IMR-90 (cell line): ENCODE results near the gene SAMD7. TPM values are rescaled to one million over a fixed set of nuclear protein-coding genes. Genes with fewer than 3 reads are reported as not detected.
A peak's percentile ranks its signal among the peaks of the same experiment; 100 is the strongest.

Experiments
- ATAC-seq: fragments of 200-7000 bp; cut with Tn5 transposase; 2 replicates; pipeline ENCODE4 v1.9.1; 2020; ENCODE audit warnings: low read depth, mild to moderate bottlenecking, moderate library complexity
- BruUV-seq: library from RNA; stranded (reverse); fragments of 400-500 nt; replicated peaks from 2 replicates; lab custom pipeline; 2021; lab: Mats Ljungman, UMichigan
- CTCF ChIA-PET: fragments of 300-600 bp; formaldehyde crosslinking; extraction: SDS; loops from one replicate; lab custom pipeline; 2021; ENCODE audit warnings: antibody characterized with exemption; lab: Yijun Ruan, JAX
- POLR2A ChIA-PET: fragments of 300-600 bp; sonication (Branson Sonifier 250); formaldehyde crosslinking; loops from one replicate; lab custom pipeline; 2022; ENCODE audit warnings: antibody characterized with exemption; ENCODE audit not compliant: unreplicated experiment; lab: Charles Lee
- DNase-seq: peaks from one replicate; pipeline ENCODE4 v3.0.0; 2013
- H2AFZ ChIP-seq: replicated peaks from 2 replicates; pipeline ENCODE3; 2013; ENCODE audit warnings: low read length, mild to moderate bottlenecking; ENCODE audit not compliant: poor library complexity
- H2AK5ac ChIP-seq: 2 replicates; pipeline ENCODE4 v1.6.1; 2013; ENCODE audit warnings: low read depth, low read length, inconsistent platforms
- H2AK9ac ChIP-seq: replicated peaks from 2 replicates; pipeline ENCODE3; 2013; ENCODE audit warnings: mild to moderate bottlenecking, low read depth, low read length, moderate library complexity; ENCODE audit not compliant: poor library complexity
- H2BK120ac ChIP-seq: 2 replicates; pipeline ENCODE4 v1.6.1; 2013; ENCODE audit warnings: low read depth, low read length, inconsistent platforms
- H2BK15ac ChIP-seq: 3 replicates; pipeline ENCODE4 v1.6.1; 2013; ENCODE audit warnings: low read depth, low read length, inconsistent platforms
- H2BK20ac ChIP-seq: 2 replicates; pipeline ENCODE4 v1.6.1; 2013; ENCODE audit warnings: low read depth, mild to moderate bottlenecking, inconsistent platforms, low read length, moderate library complexity
- H2BK5ac ChIP-seq: 2 replicates; pipeline ENCODE4 v1.6.1; 2013; ENCODE audit warnings: mild to moderate bottlenecking, low read depth, low read length, inconsistent platforms; ENCODE audit not compliant: poor library complexity, severe bottlenecking
- H3K14ac ChIP-seq: replicated peaks from 2 replicates; pipeline ENCODE4 v1.6.1; 2013; ENCODE audit warnings: low read depth, low read length, inconsistent platforms
- H3K18ac ChIP-seq: 2 replicates; pipeline ENCODE4 v1.6.1; 2013; ENCODE audit warnings: low read depth, low read length, control low read depth
- H3K23ac ChIP-seq: 2 replicates; pipeline ENCODE4 v1.6.1; 2013; ENCODE audit warnings: low read depth, low read length, inconsistent platforms
- H3K27ac ChIP-seq: 2 replicates; pipeline ENCODE4 v1.5.1; 2013; ENCODE audit warnings: mild to moderate bottlenecking, control low read depth, low read length; ENCODE audit not compliant: insufficient read depth
- H3K27me3 ChIP-seq: 2 replicates; pipeline ENCODE4 v1.6.1; 2013; ENCODE audit warnings: low read length; ENCODE audit not compliant: control insufficient read depth, insufficient read depth
- H3K36me3 ChIP-seq: 2 replicates; pipeline ENCODE4 v1.6.1; 2013; ENCODE audit warnings: low read length, mixed read lengths; ENCODE audit not compliant: control insufficient read depth, insufficient read depth
- H3K4ac ChIP-seq: 2 replicates; pipeline ENCODE4 v1.6.1; 2013; ENCODE audit warnings: low read depth, low read length, inconsistent platforms
- H3K4me1 ChIP-seq: 2 replicates; pipeline ENCODE4 v1.6.1; 2013; ENCODE audit warnings: low read length, mixed read lengths; ENCODE audit not compliant: control insufficient read depth, insufficient read depth
- H3K4me2 ChIP-seq: 2 replicates; pipeline ENCODE4 v1.6.1; 2013; ENCODE audit warnings: low read depth, mild to moderate bottlenecking, control low read depth, low read length, moderate library complexity
- H3K4me3 ChIP-seq: 2 replicates; pipeline ENCODE4 v1.5.1; 2013; ENCODE audit warnings: low read depth, mild to moderate bottlenecking, control low read depth, low read length, moderate library complexity; ENCODE audit not compliant: insufficient read depth
- H3K56ac ChIP-seq: 2 replicates; pipeline ENCODE4 v1.6.1; 2013; ENCODE audit warnings: low read length, inconsistent platforms; ENCODE audit not compliant: insufficient read depth; ENCODE audit errors: extremely low read depth
- H3K79me1 ChIP-seq, 2 experiments: 2 replicates each; pipeline ENCODE4 v1.6.1; 2013; ENCODE audit warnings: low read length in 2 of 2, inconsistent platforms in 1 of 2, low read depth in 1 of 2
- H3K9ac ChIP-seq: 2 replicates; pipeline ENCODE4 v1.6.1; 2013; ENCODE audit warnings: low read depth, low read length, control low read depth
- H3K9me1 ChIP-seq: 2 replicates; pipeline ENCODE4 v1.6.1; 2013; ENCODE audit warnings: low read length, inconsistent platforms; ENCODE audit not compliant: insufficient read depth
- H3K9me3 ChIP-seq: 2 replicates; pipeline ENCODE4 v1.6.1; 2013; ENCODE audit warnings: low read length; ENCODE audit not compliant: control insufficient read depth, insufficient read depth
- H4K20me1 ChIP-seq: 2 replicates; pipeline ENCODE4 v1.6.1; 2013; ENCODE audit warnings: low read length, inconsistent platforms; ENCODE audit not compliant: insufficient read depth
- H4K5ac ChIP-seq: 2 replicates; pipeline ENCODE4 v1.6.1; 2013; ENCODE audit warnings: mild to moderate bottlenecking, low read depth, low read length, control low read depth
- H4K8ac ChIP-seq, 2 experiments: 2 replicates each; pipeline ENCODE4 v1.6.1; 2013; ENCODE audit warnings: low read depth in 2 of 2, low read length in 2 of 2, control low read depth in 1 of 2, inconsistent platforms in 1 of 2
- H4K91ac ChIP-seq: 2 replicates; pipeline ENCODE4 v1.6.1; 2013; ENCODE audit warnings: low read depth, low read length, inconsistent platforms; ENCODE audit not compliant: insufficient read depth
- CEBPB ChIP-seq: IDR thresholded peaks from 2 replicates; pipeline ENCODE4 v1.6.1; 2012; ENCODE audit warnings: low read depth, low read length, improper control_type of control experiment
- CHD1 ChIP-seq: IDR thresholded peaks from 2 replicates; pipeline ENCODE4 v1.6.1; 2012; ENCODE audit warnings: low read depth, low read length, improper control_type of control experiment
- CTCF ChIP-seq: conservative IDR thresholded peaks from 2 replicates; pipeline ENCODE4 v1.5.1; 2012; ENCODE audit warnings: mild to moderate bottlenecking, low read depth, low read length, improper control_type of control experiment
- ELK1 ChIP-seq: fragments of 150-350 bp; IDR thresholded peaks from 2 replicates; pipeline ENCODE4 v1.6.1; 2016; ENCODE audit warnings: low read depth, mild to moderate bottlenecking, low read length, moderate library complexity, borderline replicate concordance
- FOS ChIP-seq: fragments of 150-350 bp; IDR thresholded peaks from 2 replicates; pipeline ENCODE4 v1.6.1; 2016; ENCODE audit warnings: low read depth, low read length
- MAFK ChIP-seq: IDR thresholded peaks from 2 replicates; pipeline ENCODE4 v1.6.1; 2012; ENCODE audit warnings: low read depth, low read length, improper control_type of control experiment
- MAZ ChIP-seq: IDR thresholded peaks from 2 replicates; pipeline ENCODE4 v1.6.1; 2012; ENCODE audit warnings: low read depth, mild to moderate bottlenecking, low read length, improper control_type of control experiment, moderate library complexity, borderline replicate concordance
- NFE2L2 ChIP-seq: fragments of 150-350 bp; IDR thresholded peaks from 2 replicates; pipeline ENCODE4 v1.6.1; 2016; ENCODE audit warnings: low read depth, mild to moderate bottlenecking, low read length
- POLR2A ChIP-seq: IDR thresholded peaks from 2 replicates; pipeline ENCODE4 v1.6.1; 2012; ENCODE audit warnings: mild to moderate bottlenecking, low read depth, low read length
- RCOR1 ChIP-seq: IDR thresholded peaks from 2 replicates; pipeline ENCODE4 v1.6.1; 2012; ENCODE audit warnings: mild to moderate bottlenecking, low read length, improper control_type of control experiment; ENCODE audit not compliant: insufficient replicate concordance
- RFX5 ChIP-seq: IDR thresholded peaks from 2 replicates; pipeline ENCODE4 v1.8.0; 2012; ENCODE audit warnings: low read depth, mild to moderate bottlenecking, low read length, moderate library complexity
- SMC3 ChIP-seq: fragments of 150-350 bp; IDR thresholded peaks from 2 replicates; pipeline ENCODE4 v1.6.1; 2016; ENCODE audit warnings: low read depth, mild to moderate bottlenecking, antibody characterized with exemption, low read length, moderate library complexity
- USF2 ChIP-seq: fragments of 150-350 bp; IDR thresholded peaks from 2 replicates; pipeline ENCODE4 v1.6.1; 2017; ENCODE audit warnings: mild to moderate bottlenecking, antibody characterized with exemption, low read length, low read depth
- WGBS, 2 experiments: methylation state at CpG; one replicate each; pipeline versions ENCODE4 v1.1.5 to v1.1.7; 2013; ENCODE audit warnings: missing lambda C conversion rate in 2 of 2; ENCODE audit not compliant: insufficient read length in 1 of 2; ENCODE audit errors: extremely low coverage in 2 of 2; 5-methylcytosine and 5-hydroxymethylcytosine counted together
- dilution Hi-C: fragments of 300-500 bp; cut with HindIII; formaldehyde crosslinking; loops from one replicate; pipeline ENCODE4 v1.14.3; 2018; ENCODE audit warnings: low sequenced_read_pairs; ENCODE audit not compliant: unreplicated experiment
- in situ Hi-C: fragments of 300-500 bp; cut with MboI; formaldehyde crosslinking; loops from 3 replicates; pipeline ENCODE4 v1.14.3; 2019; ENCODE audit warnings: low sequenced_read_pairs, inconsistent platforms, mixed read lengths
- intact Hi-C: fragments of 100-400 bp; cut with micrococcal nuclease; formaldehyde crosslinking; loops from 2 replicates; pipeline ENCODE4 v1.10.0; 2022
- polyA plus RNA-seq, 3 experiments: library from polyadenylated mRNA; depleted of rRNA; stranded (reverse); fragments of >200 nt; gene quantifications; 2 replicates each; pipeline ENCODE4 v1.2.3, GENCODE V29; 2012; ENCODE audit warnings: low replicate concordance in 1 of 3
- total RNA-seq: library from RNA; depleted of rRNA; stranded (reverse); fragments of >200 nt; gene quantifications from 2 replicates; pipeline ENCODE4 v1.2.3, GENCODE V29; 2012

SAMD7 gene
- total and polyA plus RNA-seq, 2 of the 4 experiments (the other 2 are of a cell fraction): not detected

- ATAC-seq (no peak; the same call in 1 of the 2 replicates), DNase-seq (no peak)
- Histone ChIP-seq H2AK5ac (no peak overlapping the region), H2AFZ (peak overlapping the region; percentile 99), H3K23ac (peak overlapping the region; percentile 91), H2AK9ac (peak overlapping the region; percentile 96), H2BK15ac (peak overlapping the region; percentile 76; the same call in 1 of the 3 replicates), H3K4me3 (peak overlapping the region; percentile 99), H3K4me1 (peaks cover 2% of the 10 kb centered on the region; the same call in 1 of the 2 replicates), H3K9ac (peak overlapping the region; percentile 68), H3K27me3 (peaks cover 8% of the 10 kb centered on the region; the same call in 1 of the 2 replicates), H4K20me1 (peaks cover 25% of the 10 kb centered on the region), H3K36me3 (no peaks in the 10 kb centered on the region), H4K5ac (peak overlapping the region; percentile 90), H2BK20ac (no peak overlapping the region), H3K56ac (peak overlapping the region; percentile 87), H3K18ac (peak overlapping the region; percentile 77), H3K4ac (peak overlapping the region; percentile 96), H3K27ac (peak overlapping the region; percentile 71; the same call in 1 of the 2 replicates), H3K9me1 (peaks cover 2% of the 10 kb centered on the region; the same call in 1 of the 2 replicates), H4K91ac (peak overlapping the region; percentile 93; the same call in 1 of the 2 replicates), H3K4me2 (peak overlapping the region; percentile 83), H3K14ac (peak overlapping the region; percentile 99), H3K79me1 (peaks cover under 1 to 28% of the 10 kb centered on the region in 2 experiments; a peak in 2 of 4 replicates), H4K8ac (peak overlapping the region; percentile 85 to 91), H2BK120ac (peak overlapping the region; percentile 91; the same call in 1 of the 2 replicates), H2BK5ac (peak overlapping the region; percentile 69), H3K9me3 (no peaks in the 10 kb centered on the region)
- BruUV-seq: no TSS peak
- POLR2A ChIA-PET: no interaction called here
- WGBS, 2 experiments: 78% methylated on average over 4 of the region's 21 CpGs; no CpG with 5 or more reads in 1 of the 2 experiments
- intact Hi-C loops (loop anchor here (5.0 kb wide), 1 partner anchor 103 kb away; no protein-coding TSS in a partner anchor), dilution Hi-C loops (no loop called here), in situ Hi-C loops (no loop called here)
- CTCF ChIA-PET: no interaction called here
- TF ChIP-seq NFE2L2: no peak
- no peak for TF ChIP-seq CHD1
- no peak for TF ChIP-seq SMC3
- no peak for TF ChIP-seq MAFK
- no peak for TF ChIP-seq CTCF
- no peak for TF ChIP-seq RFX5
- TF ChIP-seq USF2: no peak
- TF ChIP-seq ELK1: no peak
- no peak for TF ChIP-seq RCOR1
- no peak for TF ChIP-seq CEBPB
- TF ChIP-seq MAZ: no peak
- TF ChIP-seq POLR2A: no peak
- TF ChIP-seq FOS: no peak
Observed at GRCh38 chr3:169965562-169966427, 54.4 kb downstream of the SAMD7 start.
